H1 (cell line): ENCODE measurements around the gene MOGAT3. TPM values are rescaled to one million over a fixed set of nuclear protein-coding genes. Genes with fewer than 3 reads are reported as not detected.
A peak's percentile ranks its signal among the peaks of the same experiment; 100 is the strongest.

Experiments used
- CBX8 ChIP-seq: fragments of 300-800, 300-1000 bp; sonication (generic); IDR thresholded peaks from 2 replicates; pipeline ENCODE4 v1.7.1; 2016; ENCODE audit warnings: low read depth, low read length, borderline replicate concordance
- CHD1 ChIP-seq: IDR thresholded peaks from 2 replicates; pipeline ENCODE4 v1.6.1; 2012; ENCODE audit warnings: low read depth, low read length, improper control_type of control experiment
- CREB1 ChIP-seq: IDR thresholded peaks from 2 replicates; pipeline ENCODE4 v1.6.1; 2012; ENCODE audit warnings: inconsistent platforms
- FOSL1 ChIP-seq: IDR thresholded peaks from 2 replicates; pipeline ENCODE4 v1.6.1; 2011; ENCODE audit warnings: mild to moderate bottlenecking, low read depth, low read length, moderate library complexity; ENCODE audit not compliant: insufficient read depth
- MAFK ChIP-seq: IDR thresholded peaks from 2 replicates; pipeline ENCODE4 v1.6.1; 2012; ENCODE audit warnings: low read depth, mild to moderate bottlenecking, improper control_type of control experiment, low read length
- RAD21 ChIP-seq, 2 experiments: IDR thresholded peaks in 1 of 2; conservative IDR thresholded peaks in 1 of 2; 2 replicates each; pipeline ENCODE4 v1.6.1; 2011; ENCODE audit warnings: low read depth in 2 of 2, low read length in 2 of 2, improper control_type of control experiment in 1 of 2, inconsistent platforms in 1 of 2, mild to moderate bottlenecking in 1 of 2, moderate library complexity in 1 of 2
- RBBP5 ChIP-seq: IDR thresholded peaks from 2 replicates; pipeline ENCODE4 v1.7.1; 2012; ENCODE audit warnings: low read depth, mild to moderate bottlenecking, inconsistent platforms, low read length, moderate library complexity, borderline replicate concordance
- SIX5 ChIP-seq: IDR thresholded peaks from 2 replicates; pipeline ENCODE4 v1.6.1; 2011; ENCODE audit warnings: mild to moderate bottlenecking, low read depth, low read length
- SP4 ChIP-seq: IDR thresholded peaks from 2 replicates; pipeline ENCODE4 v1.6.1; 2012; ENCODE audit warnings: low read length, inconsistent platforms
- TCF12 ChIP-seq: IDR thresholded peaks from 2 replicates; pipeline ENCODE4 v1.6.1; 2011; ENCODE audit warnings: low read depth, mild to moderate bottlenecking, low read length
- polyA plus RNA-seq, 7 experiments: library from polyadenylated mRNA; depleted of rRNA in 3 of 7; stranded (reverse) in 5 of 7; unstranded in 2 of 7; fragments of >200 nt in 5 of 7; fragments of 200-250 nt in 2 of 7; gene quantifications; 1 replicate in 5 of 7; 2 replicates in 1 of 7; 4 replicates in 1 of 7; pipeline versions ENCODE4 v1.2.1 to v1.2.3, GENCODE V29; 2011 to 2013; ENCODE audit warnings: missing spikeins in 2 of 7, mixed read lengths in 2 of 7
- total RNA-seq: library from RNA; stranded (reverse); fragmentation: NEBNext Ultra II Directional; extraction: Animal tissue kit (Norgen Biotek cat#: 25700); gene quantifications from 2 replicates; pipeline ENCODE4 v1.2.1, GENCODE V29; 2021
- TF ChIP-seq, protein P1 (sequence below): fragments of 300-600 bp; sonication (generic); IDR thresholded peaks from 2 replicates; pipeline ENCODE4 v1.7.1; 2012; ENCODE audit warnings: low read length, moderate library complexity, mild to moderate bottlenecking, inconsistent platforms; ENCODE audit not compliant: insufficient replicate concordance

MOGAT3 gene
- total and polyA plus RNA-seq, 2 of the 8 experiments (the other 6 are each of a cell fraction or from before 2014, with no cell fraction given), result 0.21 to 0.82 TPM

DNA sequence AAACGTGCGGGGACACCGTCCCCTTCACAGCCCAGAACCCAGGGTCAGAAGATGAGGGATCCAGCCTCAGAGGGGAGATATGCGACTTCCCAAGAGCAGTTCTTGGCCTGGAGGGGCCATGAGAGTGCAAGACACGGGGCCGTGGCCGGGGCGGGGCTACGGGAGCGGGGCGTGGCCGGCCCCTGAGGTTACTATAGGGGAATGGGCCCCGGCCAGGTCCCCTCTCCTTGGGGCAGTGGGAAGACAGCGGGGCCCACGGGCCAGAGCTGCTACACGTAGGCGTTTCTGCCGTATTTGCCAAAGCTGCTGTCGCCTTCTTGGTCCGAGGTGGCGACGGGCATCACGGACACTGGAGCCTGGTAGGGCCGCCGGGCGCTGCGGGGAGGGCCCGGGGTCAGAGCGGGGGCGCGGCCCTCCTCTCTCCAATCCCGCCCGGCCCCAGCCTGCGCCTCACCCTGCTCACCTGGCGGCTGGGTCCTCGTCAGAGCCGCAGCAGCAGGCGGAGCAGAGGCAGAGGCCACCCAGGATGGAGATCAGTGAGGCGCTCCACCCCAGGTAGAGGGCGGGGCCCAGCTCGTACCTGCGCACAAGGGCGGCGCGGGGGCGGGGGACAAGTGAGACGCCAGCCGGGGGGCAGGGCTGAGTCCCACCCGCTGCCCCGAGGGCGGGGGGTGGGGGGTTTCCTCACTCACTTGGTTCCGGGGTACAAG lies 31.5 kb upstream of the MOGAT3 start (continued):
- TF ChIP-seq RBBP5 (no peak), TCF12 (no peak), RAD21 (IDR thresholded peaks at IDR 0.05 in 1 of 2, conservative IDR thresholded peaks at IDR 0.05 in 1 of 2; ENCODE audit: low read depth in 2 of 2, low read length in 2 of 2) (no peak), SP4 (no peak), CBX8 (no peak), CREB1 (0 out of 2 replicates have a peak, but pooled peaks have one; percentile 51), CHD1 (no peak), FOSL1 (no peak), MAFK (no peak), SIX5 (no peak)
- TF ChIP-seq, protein P1, sequence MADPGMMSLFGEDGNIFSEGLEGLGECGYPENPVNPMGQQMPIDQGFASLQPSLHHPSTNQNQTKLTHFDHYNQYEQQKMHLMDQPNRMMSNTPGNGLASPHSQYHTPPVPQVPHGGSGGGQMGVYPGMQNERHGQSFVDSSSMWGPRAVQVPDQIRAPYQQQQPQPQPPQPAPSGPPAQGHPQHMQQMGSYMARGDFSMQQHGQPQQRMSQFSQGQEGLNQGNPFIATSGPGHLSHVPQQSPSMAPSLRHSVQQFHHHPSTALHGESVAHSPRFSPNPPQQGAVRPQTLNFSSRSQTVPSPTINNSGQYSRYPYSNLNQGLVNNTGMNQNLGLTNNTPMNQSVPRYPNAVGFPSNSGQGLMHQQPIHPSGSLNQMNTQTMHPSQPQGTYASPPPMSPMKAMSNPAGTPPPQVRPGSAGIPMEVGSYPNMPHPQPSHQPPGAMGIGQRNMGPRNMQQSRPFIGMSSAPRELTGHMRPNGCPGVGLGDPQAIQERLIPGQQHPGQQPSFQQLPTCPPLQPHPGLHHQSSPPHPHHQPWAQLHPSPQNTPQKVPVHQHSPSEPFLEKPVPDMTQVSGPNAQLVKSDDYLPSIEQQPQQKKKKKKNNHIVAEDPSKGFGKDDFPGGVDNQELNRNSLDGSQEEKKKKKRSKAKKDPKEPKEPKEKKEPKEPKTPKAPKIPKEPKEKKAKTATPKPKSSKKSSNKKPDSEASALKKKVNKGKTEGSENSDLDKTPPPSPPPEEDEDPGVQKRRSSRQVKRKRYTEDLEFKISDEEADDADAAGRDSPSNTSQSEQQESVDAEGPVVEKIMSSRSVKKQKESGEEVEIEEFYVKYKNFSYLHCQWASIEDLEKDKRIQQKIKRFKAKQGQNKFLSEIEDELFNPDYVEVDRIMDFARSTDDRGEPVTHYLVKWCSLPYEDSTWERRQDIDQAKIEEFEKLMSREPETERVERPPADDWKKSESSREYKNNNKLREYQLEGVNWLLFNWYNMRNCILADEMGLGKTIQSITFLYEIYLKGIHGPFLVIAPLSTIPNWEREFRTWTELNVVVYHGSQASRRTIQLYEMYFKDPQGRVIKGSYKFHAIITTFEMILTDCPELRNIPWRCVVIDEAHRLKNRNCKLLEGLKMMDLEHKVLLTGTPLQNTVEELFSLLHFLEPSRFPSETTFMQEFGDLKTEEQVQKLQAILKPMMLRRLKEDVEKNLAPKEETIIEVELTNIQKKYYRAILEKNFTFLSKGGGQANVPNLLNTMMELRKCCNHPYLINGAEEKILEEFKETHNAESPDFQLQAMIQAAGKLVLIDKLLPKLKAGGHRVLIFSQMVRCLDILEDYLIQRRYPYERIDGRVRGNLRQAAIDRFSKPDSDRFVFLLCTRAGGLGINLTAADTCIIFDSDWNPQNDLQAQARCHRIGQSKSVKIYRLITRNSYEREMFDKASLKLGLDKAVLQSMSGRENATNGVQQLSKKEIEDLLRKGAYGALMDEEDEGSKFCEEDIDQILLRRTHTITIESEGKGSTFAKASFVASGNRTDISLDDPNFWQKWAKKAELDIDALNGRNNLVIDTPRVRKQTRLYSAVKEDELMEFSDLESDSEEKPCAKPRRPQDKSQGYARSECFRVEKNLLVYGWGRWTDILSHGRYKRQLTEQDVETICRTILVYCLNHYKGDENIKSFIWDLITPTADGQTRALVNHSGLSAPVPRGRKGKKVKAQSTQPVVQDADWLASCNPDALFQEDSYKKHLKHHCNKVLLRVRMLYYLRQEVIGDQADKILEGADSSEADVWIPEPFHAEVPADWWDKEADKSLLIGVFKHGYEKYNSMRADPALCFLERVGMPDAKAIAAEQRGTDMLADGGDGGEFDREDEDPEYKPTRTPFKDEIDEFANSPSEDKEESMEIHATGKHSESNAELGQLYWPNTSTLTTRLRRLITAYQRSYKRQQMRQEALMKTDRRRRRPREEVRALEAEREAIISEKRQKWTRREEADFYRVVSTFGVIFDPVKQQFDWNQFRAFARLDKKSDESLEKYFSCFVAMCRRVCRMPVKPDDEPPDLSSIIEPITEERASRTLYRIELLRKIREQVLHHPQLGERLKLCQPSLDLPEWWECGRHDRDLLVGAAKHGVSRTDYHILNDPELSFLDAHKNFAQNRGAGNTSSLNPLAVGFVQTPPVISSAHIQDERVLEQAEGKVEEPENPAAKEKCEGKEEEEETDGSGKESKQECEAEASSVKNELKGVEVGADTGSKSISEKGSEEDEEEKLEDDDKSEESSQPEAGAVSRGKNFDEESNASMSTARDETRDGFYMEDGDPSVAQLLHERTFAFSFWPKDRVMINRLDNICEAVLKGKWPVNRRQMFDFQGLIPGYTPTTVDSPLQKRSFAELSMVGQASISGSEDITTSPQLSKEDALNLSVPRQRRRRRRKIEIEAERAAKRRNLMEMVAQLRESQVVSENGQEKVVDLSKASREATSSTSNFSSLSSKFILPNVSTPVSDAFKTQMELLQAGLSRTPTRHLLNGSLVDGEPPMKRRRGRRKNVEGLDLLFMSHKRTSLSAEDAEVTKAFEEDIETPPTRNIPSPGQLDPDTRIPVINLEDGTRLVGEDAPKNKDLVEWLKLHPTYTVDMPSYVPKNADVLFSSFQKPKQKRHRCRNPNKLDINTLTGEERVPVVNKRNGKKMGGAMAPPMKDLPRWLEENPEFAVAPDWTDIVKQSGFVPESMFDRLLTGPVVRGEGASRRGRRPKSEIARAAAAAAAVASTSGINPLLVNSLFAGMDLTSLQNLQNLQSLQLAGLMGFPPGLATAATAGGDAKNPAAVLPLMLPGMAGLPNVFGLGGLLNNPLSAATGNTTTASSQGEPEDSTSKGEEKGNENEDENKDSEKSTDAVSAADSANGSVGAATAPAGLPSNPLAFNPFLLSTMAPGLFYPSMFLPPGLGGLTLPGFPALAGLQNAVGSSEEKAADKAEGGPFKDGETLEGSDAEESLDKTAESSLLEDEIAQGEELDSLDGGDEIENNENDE, result no peak
